ENCODE results near the gene G2E3. TPM values are rescaled to one million over a fixed set of nuclear protein-coding genes. Genes with fewer than 3 reads are reported as not detected.
A peak's percentile ranks its signal among the peaks of the same experiment; 100 is the strongest.

G2E3 gene
- total and polyA plus RNA-seq, 2 of the 13 experiments (the other 11 are each of a cell fraction or from before 2014, with no cell fraction given): 22.8 to 63.0 TPM

DNA sequence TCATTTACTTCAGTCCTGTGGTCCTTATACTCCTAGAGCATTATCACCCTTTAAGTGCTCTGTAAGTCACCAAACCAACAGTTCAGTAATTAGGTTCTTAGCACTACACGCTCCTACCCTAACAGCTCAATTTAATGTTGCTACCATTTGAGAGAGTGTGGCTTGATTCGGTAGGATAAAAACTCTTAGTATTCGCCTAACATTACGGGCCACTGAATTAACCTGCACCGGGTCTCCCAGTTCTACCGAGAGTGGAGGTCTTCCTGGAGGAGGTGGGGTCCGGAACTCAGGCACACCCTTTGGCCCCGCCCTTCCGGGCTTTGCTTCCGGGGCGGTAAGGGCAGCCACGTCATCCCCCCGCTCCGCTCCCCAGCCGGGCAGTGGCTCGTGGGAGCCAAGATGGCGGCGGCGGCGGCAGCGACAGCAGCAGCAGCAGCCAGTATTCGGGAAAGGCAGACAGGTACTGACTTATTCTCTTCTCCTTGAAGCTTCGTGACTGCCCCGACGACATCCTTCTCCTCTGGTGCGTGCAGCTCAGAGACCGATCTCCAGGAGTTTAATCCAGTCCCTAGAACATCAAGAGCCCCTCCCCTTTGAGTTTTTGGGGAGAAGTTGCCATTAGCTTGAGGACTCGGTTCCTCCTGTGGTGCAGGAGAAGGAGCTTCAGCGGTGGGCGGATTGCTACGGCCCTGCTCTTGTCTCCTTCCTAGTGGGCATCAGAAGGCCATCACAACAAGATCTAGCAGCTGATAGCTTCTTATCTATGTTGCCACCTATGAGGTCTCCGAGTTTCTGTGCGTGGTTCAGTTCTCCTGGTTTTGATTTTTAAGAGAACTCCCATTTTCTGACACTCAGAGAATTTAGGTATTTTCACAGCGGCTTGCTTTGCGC lies 63.2 kb downstream of the G2E3 start, which contains the start of gene SCFD1 (continued):
- TF ChIP-seq, protein P1, sequence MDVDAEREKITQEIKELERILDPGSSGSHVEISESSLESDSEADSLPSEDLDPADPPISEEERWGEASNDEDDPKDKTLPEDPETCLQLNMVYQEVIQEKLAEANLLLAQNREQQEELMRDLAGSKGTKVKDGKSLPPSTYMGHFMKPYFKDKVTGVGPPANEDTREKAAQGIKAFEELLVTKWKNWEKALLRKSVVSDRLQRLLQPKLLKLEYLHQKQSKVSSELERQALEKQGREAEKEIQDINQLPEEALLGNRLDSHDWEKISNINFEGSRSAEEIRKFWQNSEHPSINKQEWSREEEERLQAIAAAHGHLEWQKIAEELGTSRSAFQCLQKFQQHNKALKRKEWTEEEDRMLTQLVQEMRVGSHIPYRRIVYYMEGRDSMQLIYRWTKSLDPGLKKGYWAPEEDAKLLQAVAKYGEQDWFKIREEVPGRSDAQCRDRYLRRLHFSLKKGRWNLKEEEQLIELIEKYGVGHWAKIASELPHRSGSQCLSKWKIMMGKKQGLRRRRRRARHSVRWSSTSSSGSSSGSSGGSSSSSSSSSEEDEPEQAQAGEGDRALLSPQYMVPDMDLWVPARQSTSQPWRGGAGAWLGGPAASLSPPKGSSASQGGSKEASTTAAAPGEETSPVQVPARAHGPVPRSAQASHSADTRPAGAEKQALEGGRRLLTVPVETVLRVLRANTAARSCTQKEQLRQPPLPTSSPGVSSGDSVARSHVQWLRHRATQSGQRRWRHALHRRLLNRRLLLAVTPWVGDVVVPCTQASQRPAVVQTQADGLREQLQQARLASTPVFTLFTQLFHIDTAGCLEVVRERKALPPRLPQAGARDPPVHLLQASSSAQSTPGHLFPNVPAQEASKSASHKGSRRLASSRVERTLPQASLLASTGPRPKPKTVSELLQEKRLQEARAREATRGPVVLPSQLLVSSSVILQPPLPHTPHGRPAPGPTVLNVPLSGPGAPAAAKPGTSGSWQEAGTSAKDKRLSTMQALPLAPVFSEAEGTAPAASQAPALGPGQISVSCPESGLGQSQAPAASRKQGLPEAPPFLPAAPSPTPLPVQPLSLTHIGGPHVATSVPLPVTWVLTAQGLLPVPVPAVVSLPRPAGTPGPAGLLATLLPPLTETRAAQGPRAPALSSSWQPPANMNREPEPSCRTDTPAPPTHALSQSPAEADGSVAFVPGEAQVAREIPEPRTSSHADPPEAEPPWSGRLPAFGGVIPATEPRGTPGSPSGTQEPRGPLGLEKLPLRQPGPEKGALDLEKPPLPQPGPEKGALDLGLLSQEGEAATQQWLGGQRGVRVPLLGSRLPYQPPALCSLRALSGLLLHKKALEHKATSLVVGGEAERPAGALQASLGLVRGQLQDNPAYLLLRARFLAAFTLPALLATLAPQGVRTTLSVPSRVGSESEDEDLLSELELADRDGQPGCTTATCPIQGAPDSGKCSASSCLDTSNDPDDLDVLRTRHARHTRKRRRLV (CRISPR knock-in tag; IDR thresholded peaks at IDR 0.05): peak; percentile 96
- TF ChIP-seq RARA (CRISPR knock-in tag; IDR thresholded peaks at IDR 0.05) (peak; percentile 72), NFATC3 (CRISPR knock-in tag; IDR thresholded peaks at IDR 0.05) (peak; percentile 97), ZBTB7B (CRISPR knock-in tag; IDR thresholded peaks at IDR 0.05) (peak; percentile 89; the same call in 1 of the 2 replicates), ZNF567 (CRISPR knock-in tag; IDR thresholded peaks at IDR 0.05; ENCODE audit: borderline replicate concordance) (0 out of 2 replicates have a peak, but pooled peaks have one; percentile 32), ZNF549 (CRISPR knock-in tag; IDR thresholded peaks at IDR 0.05) (peak; percentile 54; the same call in 1 of the 2 replicates), MAZ (IDR thresholded peaks at IDR 0.05; ENCODE audit: borderline replicate concordance, low read depth, low read length) (peak; percentile 99), MAZ (CRISPR knock-in tag; IDR thresholded peaks at IDR 0.05; ENCODE audit: low read depth) (peak; percentile 98), ZNF564 (CRISPR knock-in tag; IDR thresholded peaks at IDR 0.05) (peak; percentile 95), ATF7-NPFF (CRISPR knock-in tag; IDR thresholded peaks at IDR 0.05; ENCODE audit: low read depth) (peak; percentile 97), TEAD2 (CRISPR knock-in tag; IDR thresholded peaks at IDR 0.05) (peak; percentile 68; the same call in 1 of the 2 replicates), NFE2L2 (IDR thresholded peaks at IDR 0.05; ENCODE audit: low read length) (no peak), ZNF577 (CRISPR knock-in tag; IDR thresholded peaks at IDR 0.05; ENCODE audit: borderline replicate concordance, low read depth) (peak; percentile 93; the same call in 1 of the 2 replicates), NFYC (CRISPR knock-in tag; IDR thresholded peaks at IDR 0.05) (peak; percentile 71), HIVEP1 (CRISPR knock-in tag; IDR thresholded peaks at IDR 0.05) (peak; percentile 96)
- TF ChIP-seq, protein P2, sequence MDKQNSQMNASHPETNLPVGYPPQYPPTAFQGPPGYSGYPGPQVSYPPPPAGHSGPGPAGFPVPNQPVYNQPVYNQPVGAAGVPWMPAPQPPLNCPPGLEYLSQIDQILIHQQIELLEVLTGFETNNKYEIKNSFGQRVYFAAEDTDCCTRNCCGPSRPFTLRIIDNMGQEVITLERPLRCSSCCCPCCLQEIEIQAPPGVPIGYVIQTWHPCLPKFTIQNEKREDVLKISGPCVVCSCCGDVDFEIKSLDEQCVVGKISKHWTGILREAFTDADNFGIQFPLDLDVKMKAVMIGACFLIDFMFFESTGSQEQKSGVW (CRISPR knock-in tag; IDR thresholded peaks at IDR 0.05; ENCODE audit: borderline replicate concordance): no peak; the same call in 1 of the 2 replicates
- TF ChIP-seq, protein P3, sequence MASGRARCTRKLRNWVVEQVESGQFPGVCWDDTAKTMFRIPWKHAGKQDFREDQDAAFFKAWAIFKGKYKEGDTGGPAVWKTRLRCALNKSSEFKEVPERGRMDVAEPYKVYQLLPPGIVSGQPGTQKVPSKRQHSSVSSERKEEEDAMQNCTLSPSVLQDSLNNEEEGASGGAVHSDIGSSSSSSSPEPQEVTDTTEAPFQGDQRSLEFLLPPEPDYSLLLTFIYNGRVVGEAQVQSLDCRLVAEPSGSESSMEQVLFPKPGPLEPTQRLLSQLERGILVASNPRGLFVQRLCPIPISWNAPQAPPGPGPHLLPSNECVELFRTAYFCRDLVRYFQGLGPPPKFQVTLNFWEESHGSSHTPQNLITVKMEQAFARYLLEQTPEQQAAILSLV (CRISPR knock-in tag; IDR thresholded peaks at IDR 0.05; ENCODE audit: borderline replicate concordance): peak; percentile 99
- TF ChIP-seq, protein P4, sequence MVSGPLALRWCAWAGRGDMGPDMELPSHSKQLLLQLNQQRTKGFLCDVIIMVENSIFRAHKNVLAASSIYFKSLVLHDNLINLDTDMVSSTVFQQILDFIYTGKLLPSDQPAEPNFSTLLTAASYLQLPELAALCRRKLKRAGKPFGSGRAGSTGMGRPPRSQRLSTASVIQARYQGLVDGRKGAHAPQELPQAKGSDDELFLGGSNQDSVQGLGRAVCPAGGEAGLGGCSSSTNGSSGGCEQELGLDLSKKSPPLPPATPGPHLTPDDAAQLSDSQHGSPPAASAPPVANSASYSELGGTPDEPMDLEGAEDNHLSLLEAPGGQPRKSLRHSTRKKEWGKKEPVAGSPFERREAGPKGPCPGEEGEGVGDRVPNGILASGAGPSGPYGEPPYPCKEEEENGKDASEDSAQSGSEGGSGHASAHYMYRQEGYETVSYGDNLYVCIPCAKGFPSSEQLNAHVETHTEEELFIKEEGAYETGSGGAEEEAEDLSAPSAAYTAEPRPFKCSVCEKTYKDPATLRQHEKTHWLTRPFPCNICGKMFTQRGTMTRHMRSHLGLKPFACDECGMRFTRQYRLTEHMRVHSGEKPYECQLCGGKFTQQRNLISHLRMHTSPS (CRISPR knock-in tag; IDR thresholded peaks at IDR 0.05; ENCODE audit: low read depth): peak; percentile 72
